Measurements from ENCODE around the gene MKRN1. TPM values are rescaled to one million over a fixed set of nuclear protein-coding genes. Genes with fewer than 3 reads are reported as not detected.
A peak's percentile ranks its signal among the peaks of the same experiment; 100 is the strongest.
"Not testable (repeated sequence)": the region's sequence is repeated elsewhere in the genome, so short reads cannot be mapped to it uniquely, and the experiment has no call there.

Gene MKRN1
- total RNA-seq, 1 donor = 153 TPM

DNA sequence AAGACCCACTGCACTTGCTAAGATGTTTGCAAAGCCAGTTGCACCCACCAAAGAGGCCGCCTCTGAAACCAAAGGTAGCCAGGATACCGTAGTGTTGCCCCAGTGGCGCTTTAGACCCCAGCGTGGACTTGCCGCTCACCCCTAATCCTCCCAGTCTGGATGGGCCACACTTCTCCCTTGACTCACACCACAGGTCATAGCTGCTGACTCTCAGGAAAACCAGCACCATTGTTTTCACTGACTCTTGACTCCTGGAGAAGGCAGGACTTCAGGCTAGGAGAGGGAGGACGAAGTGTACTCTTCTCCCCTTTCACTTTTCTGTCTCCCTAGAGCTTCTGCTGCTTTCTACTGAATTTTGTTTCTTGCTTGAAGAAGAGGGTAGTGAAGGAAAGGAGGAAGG, 53.2 kb downstream of the MKRN1 start:
- Histone ChIP-seq H3K9me3 (ENCODE audit: low read depth, low read length) (no peaks in the 10 kb centered on the region), H3K4me3 (ENCODE audit: low read length) (no peak overlapping the region), H3K4me1 (ENCODE audit: insufficient read depth, low read length) (no peaks in the 10 kb centered on the region), H3K27me3 (ENCODE audit: insufficient read depth, low read length) (no peaks in the 10 kb centered on the region)

DNA sequence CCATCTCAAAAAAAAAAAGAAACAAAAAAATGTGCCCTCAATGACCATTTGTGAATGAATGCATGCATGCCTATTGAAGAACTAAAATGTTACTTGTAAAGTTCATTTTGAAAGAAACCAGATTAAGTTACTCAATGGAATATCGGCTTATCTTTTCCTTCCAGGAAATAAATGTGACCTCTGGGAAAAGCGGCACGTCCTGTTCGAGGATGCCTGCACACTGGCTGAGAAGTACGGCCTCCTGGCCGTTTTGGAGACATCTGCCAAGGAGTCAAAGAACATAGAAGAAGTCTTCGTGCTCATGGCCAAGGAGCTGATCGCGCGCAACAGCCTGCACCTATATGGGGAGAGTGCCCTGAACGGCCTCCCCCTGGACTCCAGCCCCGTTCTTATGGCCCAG, 53.6 kb downstream of the MKRN1 start:
- no peaks in the 10 kb centered on the region for H3K9me3 ChIP-seq (ENCODE audit: low read depth, low read length)
- H3K4me1 ChIP-seq (ENCODE audit: insufficient read depth, low read length) = no peaks in the 10 kb centered on the region
- no peak overlapping the region for H3K4me3 ChIP-seq (ENCODE audit: low read length)
- H3K27me3 ChIP-seq (ENCODE audit: insufficient read depth, low read length) = no peaks in the 10 kb centered on the region

DNA sequence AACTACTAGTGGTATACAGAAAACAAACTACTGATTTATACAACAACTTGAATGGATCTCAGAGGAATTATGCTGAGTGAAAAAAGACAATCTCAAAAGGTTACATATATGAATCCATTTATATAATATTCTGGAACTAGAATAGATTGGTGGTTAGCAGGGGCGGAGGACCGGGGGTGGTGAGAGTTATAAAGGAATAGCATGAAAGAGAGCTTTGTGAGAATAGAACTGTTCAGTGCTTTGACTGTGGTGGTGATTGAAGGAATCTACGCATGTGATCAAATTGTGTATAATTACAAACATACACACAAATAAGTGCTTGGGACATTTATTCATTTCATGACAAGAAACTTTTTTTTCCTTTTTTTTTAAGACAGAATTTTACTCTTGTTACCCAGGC, 55.8 kb downstream of the MKRN1 start:
- no peaks in the 10 kb centered on the region for H3K4me1 ChIP-seq (ENCODE audit: insufficient read depth, low read length)
- H3K27me3 ChIP-seq (ENCODE audit: insufficient read depth, low read length) = no peaks in the 10 kb centered on the region
- H3K4me3 ChIP-seq (ENCODE audit: low read length) = no peak overlapping the region
- H3K9me3 ChIP-seq (ENCODE audit: low read depth, low read length) = no peaks in the 10 kb centered on the region

DNA sequence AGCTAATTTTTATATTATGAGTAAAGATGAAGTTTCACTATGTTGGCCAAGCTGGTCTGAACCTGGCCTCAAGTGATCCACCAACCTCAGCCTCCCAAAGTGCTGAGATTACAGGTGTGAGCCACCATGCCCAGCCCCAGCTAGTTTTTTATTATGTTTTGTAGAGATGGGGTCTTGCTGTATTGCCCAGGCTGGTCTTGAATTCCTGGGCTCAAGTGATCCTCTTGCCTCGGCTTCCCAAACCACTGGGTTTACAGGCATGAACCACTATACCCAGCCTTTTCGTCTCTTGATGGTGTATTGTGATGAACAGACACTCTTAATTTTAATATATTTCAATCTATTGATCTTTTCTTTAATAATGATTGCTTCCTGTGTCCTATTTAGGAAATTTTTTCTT, 57.8 kb downstream of the MKRN1 start:
- Histone ChIP-seq H3K4me3 (ENCODE audit: low read length) (no peak overlapping the region), H3K4me1 (ENCODE audit: insufficient read depth, low read length) (no peaks in the 10 kb centered on the region), H3K27me3 (ENCODE audit: insufficient read depth, low read length) (no peaks in the 10 kb centered on the region), H3K9me3 (ENCODE audit: low read depth, low read length) (no peaks in the 10 kb centered on the region)

DNA sequence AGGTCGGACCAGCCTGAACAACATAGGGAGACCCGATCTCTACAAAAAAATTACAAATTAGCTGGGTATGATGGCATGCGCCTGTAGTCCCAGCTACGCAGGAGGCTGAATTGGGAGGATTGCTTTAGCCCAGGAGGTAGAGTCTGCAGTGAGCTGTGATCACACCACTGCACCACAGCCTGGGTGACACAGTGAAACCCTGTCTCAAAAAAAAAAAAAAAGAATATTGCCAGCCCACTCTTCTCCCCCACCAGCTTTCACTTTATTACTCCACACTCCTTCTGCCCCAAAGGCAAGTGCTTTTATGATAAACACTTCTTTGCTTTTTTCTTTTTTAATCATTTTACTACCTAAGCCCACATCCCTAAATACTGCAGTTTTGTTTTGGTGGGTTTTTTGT, 60.7 kb downstream of the MKRN1 start:
- H3K4me3 ChIP-seq (ENCODE audit: low read length) = no peak overlapping the region
- H3K4me1 ChIP-seq (ENCODE audit: insufficient read depth, low read length) = no peaks in the 10 kb centered on the region
- no peaks in the 10 kb centered on the region for H3K9me3 ChIP-seq (ENCODE audit: low read depth, low read length)
- H3K27me3 ChIP-seq (ENCODE audit: insufficient read depth, low read length) = no peaks in the 10 kb centered on the region

DNA sequence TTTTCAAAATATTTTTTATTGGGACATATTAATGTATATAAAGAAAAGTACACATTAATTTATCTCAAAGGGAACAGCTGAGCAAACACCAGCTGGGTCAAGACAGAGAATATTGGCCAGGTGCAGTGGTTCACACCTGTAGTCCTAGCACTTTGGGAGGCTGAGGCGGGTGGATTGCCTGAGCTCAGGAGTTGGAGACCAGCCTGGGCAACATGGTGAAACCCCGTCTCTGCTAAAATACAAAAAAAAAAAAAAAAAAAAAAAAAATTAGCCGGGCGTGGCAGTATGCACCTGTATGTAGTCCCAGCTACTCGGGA, 61.2 kb downstream of the MKRN1 start:
- not testable (repeated sequence) for H3K4me3 ChIP-seq (ENCODE audit: low read length); H3K4me1 ChIP-seq (ENCODE audit: insufficient read depth, low read length); H3K27me3 ChIP-seq (ENCODE audit: insufficient read depth, low read length); H3K9me3 ChIP-seq (ENCODE audit: low read depth, low read length)

DNA sequence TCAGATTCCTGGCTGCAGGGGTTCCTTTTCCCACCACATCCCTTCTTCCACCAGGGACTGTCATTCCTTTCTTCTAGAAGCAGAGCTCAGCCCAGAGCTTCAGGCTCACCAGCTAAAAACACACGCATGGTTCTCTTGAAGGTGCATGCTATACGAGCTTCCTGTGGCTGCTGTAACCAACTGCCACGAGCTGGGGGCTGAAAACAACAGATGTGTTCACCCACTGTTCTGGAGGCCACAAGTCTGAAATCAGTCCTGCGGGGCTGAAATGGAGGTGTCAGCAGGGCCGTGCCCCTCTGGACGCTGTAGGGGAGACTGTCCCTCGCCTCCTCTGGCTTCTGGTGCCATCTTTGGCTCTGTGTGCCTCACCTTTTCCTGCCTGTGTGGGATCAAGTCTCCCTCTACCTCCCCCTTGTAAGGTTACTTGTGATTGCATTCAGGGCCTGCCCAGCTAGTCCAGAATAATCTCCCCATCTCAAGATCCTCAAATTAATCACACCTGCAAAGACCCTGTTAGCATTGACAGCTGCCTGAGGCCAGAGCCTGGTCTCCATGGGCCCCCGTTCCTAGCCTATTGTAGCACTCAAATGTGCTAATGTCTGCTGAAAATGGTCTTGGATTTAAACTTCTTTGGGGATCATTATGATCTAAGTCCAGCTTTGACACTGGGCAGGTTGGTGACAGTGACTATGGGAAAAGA, 61.7 kb downstream of the MKRN1 start:
- Histone ChIP-seq H3K27me3 (ENCODE audit: insufficient read depth, low read length) (no peaks in the 10 kb centered on the region), H3K4me3 (ENCODE audit: low read length) (no peak overlapping the region), H3K4me1 (ENCODE audit: insufficient read depth, low read length) (no peaks in the 10 kb centered on the region), H3K9me3 (ENCODE audit: low read depth, low read length) (no peaks in the 10 kb centered on the region)

DNA sequence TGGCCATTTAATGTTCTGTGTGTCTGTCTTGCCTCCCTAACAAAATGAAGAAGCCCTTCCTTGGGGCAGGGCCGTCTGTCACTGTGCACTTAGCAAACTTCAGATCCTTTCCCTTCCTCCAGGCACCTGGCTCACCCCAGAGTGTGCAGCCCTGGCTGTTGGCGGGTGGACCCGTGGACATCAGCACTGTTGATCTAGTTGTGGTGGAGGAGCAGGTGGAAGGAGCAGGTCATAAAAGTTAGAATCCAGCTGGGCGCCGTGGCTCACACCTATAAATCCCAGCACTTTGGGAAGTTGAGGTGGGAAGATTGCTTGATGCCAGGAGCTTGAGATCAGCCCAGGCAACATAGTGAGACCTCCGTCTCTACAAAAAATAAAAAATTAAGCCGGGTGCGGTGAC, 62.7 kb downstream of the MKRN1 start:
- Histone ChIP-seq H3K27me3 (ENCODE audit: insufficient read depth, low read length) (no peaks in the 10 kb centered on the region), H3K9me3 (ENCODE audit: low read depth, low read length) (no peaks in the 10 kb centered on the region), H3K4me1 (ENCODE audit: insufficient read depth, low read length) (no peaks in the 10 kb centered on the region), H3K4me3 (ENCODE audit: low read length) (no peak overlapping the region)

DNA sequence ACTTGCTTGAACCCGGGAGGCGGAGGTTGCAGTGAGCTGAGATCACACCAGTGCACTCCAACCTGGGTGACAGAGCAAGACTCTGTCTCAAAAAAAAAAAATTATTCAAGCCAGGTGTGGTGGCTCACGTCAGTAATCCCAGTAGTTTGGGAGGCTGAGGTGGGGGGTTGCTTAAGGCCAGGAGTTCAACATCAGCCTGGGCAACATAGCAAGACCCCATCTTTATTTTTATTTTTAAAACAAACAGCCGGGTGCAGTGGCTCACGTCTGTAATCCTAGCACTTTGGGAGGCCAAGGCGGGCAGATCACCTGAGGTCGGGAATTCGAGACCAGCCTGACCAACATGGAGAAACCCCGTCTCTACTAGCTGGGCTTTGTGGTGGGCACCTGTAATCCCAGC, 63.5 kb downstream of the MKRN1 start:
- not testable (repeated sequence) for H3K4me3 ChIP-seq (ENCODE audit: low read length); H3K4me1 ChIP-seq (ENCODE audit: insufficient read depth, low read length); H3K27me3 ChIP-seq (ENCODE audit: insufficient read depth, low read length); H3K9me3 ChIP-seq (ENCODE audit: low read depth, low read length)

DNA sequence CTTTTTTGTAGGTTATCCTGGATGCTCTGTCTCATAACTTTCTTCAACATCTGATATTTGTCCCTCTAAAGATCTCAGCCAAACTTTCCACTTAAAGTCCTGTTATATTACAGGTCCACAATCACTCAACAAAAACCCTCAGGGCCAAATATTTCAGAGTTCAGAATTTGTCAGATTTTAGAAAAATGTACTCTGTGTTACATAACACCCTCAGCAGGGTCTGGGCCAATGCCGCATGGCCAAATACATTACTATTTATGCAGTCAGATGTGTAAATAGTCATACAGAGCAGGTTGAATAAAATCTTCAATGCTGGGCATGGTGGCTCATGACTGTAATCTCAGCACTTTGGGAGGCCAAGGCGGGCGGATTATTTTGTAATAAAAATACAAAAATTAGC, 63.9 kb downstream of the MKRN1 start:
- Histone ChIP-seq H3K4me1 (ENCODE audit: insufficient read depth, low read length) (no peaks in the 10 kb centered on the region), H3K9me3 (ENCODE audit: low read depth, low read length) (no peaks in the 10 kb centered on the region), H3K4me3 (ENCODE audit: low read length) (no peak overlapping the region), H3K27me3 (ENCODE audit: insufficient read depth, low read length) (no peaks in the 10 kb centered on the region)

DNA sequence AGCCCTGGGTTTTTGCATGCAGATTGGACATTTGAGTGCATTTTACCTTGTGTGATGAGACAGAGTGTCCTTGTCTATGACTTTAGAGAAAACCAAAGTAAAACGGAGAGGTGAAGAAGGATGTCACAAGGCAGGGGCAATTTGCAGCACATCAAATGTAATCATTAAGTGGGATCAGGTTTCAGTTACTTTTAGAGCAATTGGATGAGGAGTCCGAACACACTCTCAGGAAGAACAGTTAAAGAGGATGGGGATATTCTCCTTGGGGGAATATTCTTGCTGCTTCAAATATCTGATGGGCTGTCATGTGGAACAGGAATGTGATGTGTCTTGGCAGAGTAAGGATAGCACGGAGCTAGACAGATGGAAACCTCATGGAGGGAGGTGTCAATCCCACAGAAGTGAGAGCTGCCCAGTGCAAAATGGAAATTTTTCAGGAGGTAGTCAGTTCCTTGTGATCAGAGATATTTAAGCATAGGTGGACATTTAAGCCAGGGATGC, 74.7 kb downstream of the MKRN1 start:
- Histone ChIP-seq H3K9me3 (ENCODE audit: low read depth, low read length) (no peaks in the 10 kb centered on the region), H3K4me3 (ENCODE audit: low read length) (no peak overlapping the region), H3K4me1 (ENCODE audit: insufficient read depth, low read length) (peaks cover 32% of the 10 kb centered on the region), H3K27me3 (ENCODE audit: insufficient read depth, low read length) (no peaks in the 10 kb centered on the region)

DNA sequence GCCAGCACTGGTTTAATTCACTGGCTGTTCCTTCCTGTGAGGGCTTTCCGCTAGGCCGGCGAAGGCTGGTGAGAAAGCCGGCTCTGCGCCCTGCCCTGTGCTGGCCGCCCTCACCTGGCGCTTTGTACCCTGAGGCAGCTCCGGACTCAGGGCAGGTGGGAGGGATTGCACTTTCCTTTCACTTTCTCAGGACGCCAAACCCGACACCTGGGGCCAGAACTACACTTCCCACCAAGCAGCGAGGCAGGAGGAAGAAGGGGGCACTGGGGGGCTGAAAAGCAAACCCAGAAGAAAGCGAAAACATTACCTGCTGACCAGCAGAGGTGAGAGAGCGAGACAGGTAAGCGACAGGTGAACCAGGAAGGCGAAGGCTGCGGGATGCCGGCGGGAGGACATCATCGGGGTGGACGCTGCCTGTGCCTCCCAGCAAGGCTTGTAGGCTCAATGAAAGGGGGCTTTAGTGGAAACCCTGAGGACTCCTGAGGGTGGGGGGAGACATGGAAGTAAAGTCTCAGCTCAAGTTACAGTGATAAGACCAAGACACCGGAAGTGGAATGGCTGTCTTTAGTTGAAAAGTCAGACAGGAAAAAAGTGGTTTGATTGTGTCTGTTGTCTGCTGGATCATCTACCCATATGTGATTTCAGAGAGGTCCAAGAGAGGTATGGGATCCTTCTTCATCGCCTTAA, 75.3 kb downstream of the MKRN1 start, which contains the start of gene RAB19:
Gene RAB19 (plus strand): TSS at position 181 of the 687 bp plus-strand sequence. CDS start 3,589 bp downstream, outside the sequence.
- Histone ChIP-seq H3K4me1 (ENCODE audit: insufficient read depth, low read length) (peaks cover 32% of the 10 kb centered on the region), H3K27me3 (ENCODE audit: insufficient read depth, low read length) (no peaks in the 10 kb centered on the region), H3K9me3 (ENCODE audit: low read depth, low read length) (no peaks in the 10 kb centered on the region), H3K4me3 (ENCODE audit: low read length) (peak within 1 kb of the TSS; percentile 37)

Other genes starting within 250 kb of the MKRN1 start
- gene SLC37A3, start 81.0 kb downstream of the MKRN1 start, total RNA-seq = 33.2 TPM
- gene RAB19, start 75.4 kb downstream of the MKRN1 start, total RNA-seq = 1.5 TPM
- not detected for gene DENND2A, start 161.3 kb upstream of the MKRN1 start, total RNA-seq
- gene ADCK2, start 193.4 kb upstream of the MKRN1 start, total RNA-seq = 14.5 TPM
- gene NDUFB2, start 217.2 kb upstream of the MKRN1 start, total RNA-seq = 48.9 TPM